ENCODE results near the gene ZNF831.

Gene ZNF831

GRCh38 chr20:59191756-59192532 lies 28.3 kb downstream of the ZNF831 start:
- H3K36me3 ChIP-seq (ENCODE audit: insufficient read depth, low read depth, low read length) = no peaks in the 10 kb centered on the region
- H3K27ac ChIP-seq (ENCODE audit: low read length) = no peak overlapping the region
- H3K4me3 ChIP-seq (ENCODE audit: low read length) = no peak overlapping the region
- no peak overlapping the region for H3K9ac ChIP-seq (ENCODE audit: low read depth, low read length)
- no peaks in the 10 kb centered on the region for H3K9me3 ChIP-seq (ENCODE audit: insufficient read depth, low read depth, low read length)
- no peaks in the 10 kb centered on the region for H3K27me3 ChIP-seq (ENCODE audit: insufficient read depth, low read length)
- H3K4me1 ChIP-seq (ENCODE audit: insufficient read depth, low read length) = no peaks in the 10 kb centered on the region

- no peaks in the 10 kb centered on the region for H3K9me3 ChIP-seq (ENCODE audit: insufficient read depth, low read depth, low read length)
- H3K9ac ChIP-seq (ENCODE audit: low read depth, low read length) = no peak overlapping the region
- no peaks in the 10 kb centered on the region for H3K27me3 ChIP-seq (ENCODE audit: insufficient read depth, low read length)
- no peak overlapping the region for H3K27ac ChIP-seq (ENCODE audit: low read length)
- H3K36me3 ChIP-seq (ENCODE audit: insufficient read depth, low read depth, low read length) = no peaks in the 10 kb centered on the region
- no peak overlapping the region for H3K4me3 ChIP-seq (ENCODE audit: low read length)
- no peaks in the 10 kb centered on the region for H3K4me1 ChIP-seq (ENCODE audit: insufficient read depth, low read length)
Observed at GRCh38 chr20:59192533-59192896, 28.9 kb downstream of the ZNF831 start.

- Histone ChIP-seq H3K9ac (ENCODE audit: low read depth, low read length) (no peak overlapping the region), H3K27ac (ENCODE audit: low read length) (no peak overlapping the region), H3K4me1 (ENCODE audit: insufficient read depth, low read length) (no peaks in the 10 kb centered on the region), H3K27me3 (ENCODE audit: insufficient read depth, low read length) (no peaks in the 10 kb centered on the region; the same call in 1 of the 2 replicates), H3K4me3 (ENCODE audit: low read length) (no peak overlapping the region), H3K9me3 (ENCODE audit: insufficient read depth, low read depth, low read length) (no peaks in the 10 kb centered on the region), H3K36me3 (ENCODE audit: insufficient read depth, low read depth, low read length) (no peaks in the 10 kb centered on the region)
Observed at GRCh38 chr20:59193325-59193724, 29.7 kb downstream of the ZNF831 start.

- no peaks in the 10 kb centered on the region; the same call in 1 of the 2 replicates for H3K27me3 ChIP-seq (ENCODE audit: insufficient read depth, low read length)
- H3K9ac ChIP-seq (ENCODE audit: low read depth, low read length) = no peak overlapping the region
- no peak overlapping the region for H3K27ac ChIP-seq (ENCODE audit: low read length)
- no peak overlapping the region for H3K4me3 ChIP-seq (ENCODE audit: low read length)
- no peaks in the 10 kb centered on the region for H3K36me3 ChIP-seq (ENCODE audit: insufficient read depth, low read depth, low read length)
- no peaks in the 10 kb centered on the region for H3K9me3 ChIP-seq (ENCODE audit: insufficient read depth, low read depth, low read length)
- H3K4me1 ChIP-seq (ENCODE audit: insufficient read depth, low read length) = no peaks in the 10 kb centered on the region
Observed at GRCh38 chr20:59194023-59194935, 30.7 kb downstream of the ZNF831 start.

GRCh38 chr20:59195316-59195993 lies 31.8 kb downstream of the ZNF831 start:
- no peaks in the 10 kb centered on the region; the same call in 1 of the 2 replicates for H3K27me3 ChIP-seq (ENCODE audit: insufficient read depth, low read length)
- no peaks in the 10 kb centered on the region for H3K4me1 ChIP-seq (ENCODE audit: insufficient read depth, low read length)
- H3K36me3 ChIP-seq (ENCODE audit: insufficient read depth, low read depth, low read length) = no peaks in the 10 kb centered on the region
- H3K9me3 ChIP-seq (ENCODE audit: insufficient read depth, low read depth, low read length) = no peaks in the 10 kb centered on the region
- no peak overlapping the region for H3K4me3 ChIP-seq (ENCODE audit: low read length)
- no peak overlapping the region for H3K27ac ChIP-seq (ENCODE audit: low read length)
- H3K9ac ChIP-seq (ENCODE audit: low read depth, low read length) = no peak overlapping the region

- Histone ChIP-seq H3K9ac (ENCODE audit: low read depth, low read length) (no peak overlapping the region), H3K4me1 (ENCODE audit: insufficient read depth, low read length) (peaks cover 19% of the 10 kb centered on the region; the same call in 1 of the 2 replicates), H3K36me3 (ENCODE audit: insufficient read depth, low read depth, low read length) (no peaks in the 10 kb centered on the region), H3K9me3 (ENCODE audit: insufficient read depth, low read depth, low read length) (no peaks in the 10 kb centered on the region), H3K4me3 (ENCODE audit: low read length) (no peak overlapping the region), H3K27ac (ENCODE audit: low read length) (no peak overlapping the region), H3K27me3 (ENCODE audit: insufficient read depth, low read length) (peaks cover 14% of the 10 kb centered on the region)
Observed at GRCh38 chr20:59204165-59204894, 40.7 kb downstream of the ZNF831 start.

- peaks cover 14% of the 10 kb centered on the region for H3K27me3 ChIP-seq (ENCODE audit: insufficient read depth, low read length)
Observed at GRCh38 chr20:59205044-59205443, 41.4 kb downstream of the ZNF831 start.

GRCh38 chr20:59207235-59207634 lies 43.6 kb downstream of the ZNF831 start:
- Histone ChIP-seq H3K4me1 (ENCODE audit: insufficient read depth, low read length) (peaks cover 16% of the 10 kb centered on the region; the same call in 1 of the 2 replicates), H3K36me3 (ENCODE audit: insufficient read depth, low read depth, low read length) (no peaks in the 10 kb centered on the region), H3K27me3 (ENCODE audit: insufficient read depth, low read length) (peaks cover 14% of the 10 kb centered on the region)

More at GRCh38 chr20:59205044-59205443, 41.4 kb downstream of the ZNF831 start:
- no peaks in the 10 kb centered on the region for H3K9me3 ChIP-seq (ENCODE audit: insufficient read depth, low read depth, low read length)
- no peak overlapping the region for H3K4me3 ChIP-seq (ENCODE audit: low read length)
- peaks cover 19% of the 10 kb centered on the region; the same call in 1 of the 2 replicates for H3K4me1 ChIP-seq (ENCODE audit: insufficient read depth, low read length)
- H3K36me3 ChIP-seq (ENCODE audit: insufficient read depth, low read depth, low read length) = no peaks in the 10 kb centered on the region
- no peak overlapping the region for H3K27ac ChIP-seq (ENCODE audit: low read length)
- no peak overlapping the region for H3K9ac ChIP-seq (ENCODE audit: low read depth, low read length)

GRCh38 chr20:59207742-59208357 lies 44.2 kb downstream of the ZNF831 start:
- Histone ChIP-seq H3K9me3 (ENCODE audit: insufficient read depth, low read depth, low read length) (no peaks in the 10 kb centered on the region), H3K27ac (ENCODE audit: low read length) (no peak overlapping the region), H3K4me1 (ENCODE audit: insufficient read depth, low read length) (peaks cover 16% of the 10 kb centered on the region; the same call in 1 of the 2 replicates), H3K27me3 (ENCODE audit: insufficient read depth, low read length) (peaks cover 14% of the 10 kb centered on the region), H3K4me3 (ENCODE audit: low read length) (no peak overlapping the region), H3K36me3 (ENCODE audit: insufficient read depth, low read depth, low read length) (no peaks in the 10 kb centered on the region), H3K9ac (ENCODE audit: low read depth, low read length) (no peak overlapping the region)

More at GRCh38 chr20:59207235-59207634, 43.6 kb downstream of the ZNF831 start:
- no peak overlapping the region for H3K27ac ChIP-seq (ENCODE audit: low read length)
- H3K4me3 ChIP-seq (ENCODE audit: low read length) = no peak overlapping the region
- no peaks in the 10 kb centered on the region for H3K9me3 ChIP-seq (ENCODE audit: insufficient read depth, low read depth, low read length)
- H3K9ac ChIP-seq (ENCODE audit: low read depth, low read length) = no peak overlapping the region

GRCh38 chr20:59210186-59210585 lies 46.6 kb downstream of the ZNF831 start:
- Histone ChIP-seq H3K27ac (ENCODE audit: low read length) (no peak overlapping the region), H3K9me3 (ENCODE audit: insufficient read depth, low read depth, low read length) (no peaks in the 10 kb centered on the region), H3K9ac (ENCODE audit: low read depth, low read length) (no peak overlapping the region), H3K4me3 (ENCODE audit: low read length) (no peak overlapping the region), H3K36me3 (ENCODE audit: insufficient read depth, low read depth, low read length) (no peaks in the 10 kb centered on the region), H3K4me1 (ENCODE audit: insufficient read depth, low read length) (peaks cover 10% of the 10 kb centered on the region; the same call in 1 of the 2 replicates), H3K27me3 (ENCODE audit: insufficient read depth, low read length) (no peaks in the 10 kb centered on the region; the same call in 1 of the 2 replicates)

Measured in iPS-20b (cell line).